Thyroid gland (tissue), 4 donors: ENCODE data around the gene PLXNA4.

ENCODE experiments used
- CTCF ChIP-seq, 6 experiments: fragments of 200-600 bp in 3 of 6; fragments of 450-650 bp in 3 of 6; sonication (generic) in 3 of 6; IDR thresholded peaks; one replicate each; pipeline ENCODE4 v1.5.1; 2016 to 2019; ENCODE audit warnings: antibody characterized with exemption in 6 of 6, mild to moderate bottlenecking in 2 of 6, inconsistent platforms in 1 of 6, moderate library complexity in 1 of 6
- POLR2A ChIP-seq, 2 donors: fragments of 450-650 bp; IDR thresholded peaks; one replicate each; pipeline ENCODE4 v1.6.1; 2017; ENCODE audit warnings: antibody characterized with exemption in 2 of 2, mild to moderate bottlenecking in 2 of 2, moderate library complexity in 1 of 2

DNA sequence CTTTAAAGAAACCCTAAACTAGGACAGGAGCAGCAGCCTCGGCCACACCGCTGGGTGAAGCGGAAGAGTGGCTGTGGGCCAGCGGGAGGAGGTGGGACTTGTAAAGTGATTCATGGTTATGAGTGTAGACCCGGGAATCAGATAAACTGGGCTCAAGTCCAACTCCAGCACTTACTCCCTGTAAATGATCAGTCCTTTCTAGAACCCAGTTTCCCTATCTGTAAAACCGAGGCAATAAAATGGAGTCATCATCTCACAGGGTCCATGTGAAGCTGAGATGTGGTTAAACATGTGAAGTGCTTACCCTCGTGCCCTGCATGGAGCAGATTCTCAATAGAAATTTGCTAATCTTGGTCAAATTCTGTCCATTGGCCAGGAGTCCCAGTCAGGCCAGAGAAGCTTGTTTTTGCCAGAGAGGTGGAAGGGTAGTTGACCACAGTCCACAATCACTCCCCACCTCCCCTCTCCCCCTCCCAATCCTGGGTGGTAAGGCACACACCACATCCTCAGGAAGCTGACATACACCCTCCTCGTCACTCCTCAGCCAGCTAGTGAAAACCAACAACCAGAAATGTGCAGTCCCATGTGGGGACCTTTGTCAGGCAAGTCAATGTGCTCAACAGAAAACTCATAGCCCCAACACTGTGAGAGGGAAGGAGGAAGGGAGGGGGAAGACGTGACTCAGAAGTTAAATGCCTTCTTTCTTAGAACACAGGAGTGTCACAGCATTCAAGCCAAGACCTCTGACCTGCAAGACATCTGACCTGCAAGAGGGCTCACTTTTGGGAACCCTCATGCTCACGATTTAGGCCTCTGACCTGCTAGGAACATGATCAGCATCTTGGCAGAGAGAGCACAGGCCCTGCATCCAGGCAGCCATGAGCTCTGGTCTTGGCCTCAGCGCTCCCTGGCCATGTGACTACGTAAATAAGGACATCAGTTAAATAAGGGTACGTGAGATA, 145.1 kb downstream of the PLXNA4 start:
- TF ChIP-seq CTCF (IDR thresholded peaks at IDR 0.05) (no peak), POLR2A (IDR thresholded peaks at IDR 0.05) (no peak)
